HFFc6 (cell line): ENCODE measurements around the gene NOTO. TPM values are rescaled to one million over a fixed set of nuclear protein-coding genes. Genes with fewer than 3 reads are reported as not detected.
A peak's percentile ranks its signal among the peaks of the same experiment; 100 is the strongest.

Source experiments
- DNase-seq: peaks from one replicate; pipeline ENCODE4 v3.0.0-alpha.2; 2018
- H3K27ac Mint-ChIP-seq: 2 replicates; pipeline ENCODE4 v1.8.0; 2020; ENCODE audit warnings: mild to moderate bottlenecking, mixed read lengths
- H3K27me3 Mint-ChIP-seq: 2 replicates; pipeline ENCODE4 v1.8.0; 2021; ENCODE audit warnings: mild to moderate bottlenecking, moderate library complexity, mixed read lengths; ENCODE audit not compliant: insufficient read depth
- H3K36me3 Mint-ChIP-seq: 2 replicates; pipeline ENCODE4 v1.8.0; 2021; ENCODE audit warnings: low read depth, mixed read lengths
- H3K4me1 Mint-ChIP-seq: 2 replicates; pipeline ENCODE4 v1.8.0; 2020; ENCODE audit warnings: low read depth, mixed read lengths
- H3K4me3 Mint-ChIP-seq: 2 replicates; pipeline ENCODE4 v1.8.0; 2020; ENCODE audit warnings: mild to moderate bottlenecking, moderate library complexity, mixed read lengths
- H3K9me3 Mint-ChIP-seq: 2 replicates; pipeline ENCODE4 v1.8.0; 2020; ENCODE audit warnings: mild to moderate bottlenecking, mixed read lengths
- total RNA-seq, 6 experiments: library from RNA; stranded (reverse); fragmentation: NEBNext Ultra II Directional; extraction: Animal tissue kit (Norgen Biotek cat#: 25700); gene quantifications; 2 replicates in 1 of 6; 3 replicates in 5 of 6; pipeline ENCODE4 v1.2.3, GENCODE V29; 2021
- TF ChIP-seq, protein P1 (sequence below): fragments of 200-600 bp; sonication (generic); IDR thresholded peaks from 2 replicates; pipeline ENCODE4 v1.5.0; 2021; ENCODE audit warnings: antibody characterized with exemption, mild to moderate bottlenecking

NOTO gene
- total RNA-seq, 6 experiments from 2014 or later: not detected

DNA sequence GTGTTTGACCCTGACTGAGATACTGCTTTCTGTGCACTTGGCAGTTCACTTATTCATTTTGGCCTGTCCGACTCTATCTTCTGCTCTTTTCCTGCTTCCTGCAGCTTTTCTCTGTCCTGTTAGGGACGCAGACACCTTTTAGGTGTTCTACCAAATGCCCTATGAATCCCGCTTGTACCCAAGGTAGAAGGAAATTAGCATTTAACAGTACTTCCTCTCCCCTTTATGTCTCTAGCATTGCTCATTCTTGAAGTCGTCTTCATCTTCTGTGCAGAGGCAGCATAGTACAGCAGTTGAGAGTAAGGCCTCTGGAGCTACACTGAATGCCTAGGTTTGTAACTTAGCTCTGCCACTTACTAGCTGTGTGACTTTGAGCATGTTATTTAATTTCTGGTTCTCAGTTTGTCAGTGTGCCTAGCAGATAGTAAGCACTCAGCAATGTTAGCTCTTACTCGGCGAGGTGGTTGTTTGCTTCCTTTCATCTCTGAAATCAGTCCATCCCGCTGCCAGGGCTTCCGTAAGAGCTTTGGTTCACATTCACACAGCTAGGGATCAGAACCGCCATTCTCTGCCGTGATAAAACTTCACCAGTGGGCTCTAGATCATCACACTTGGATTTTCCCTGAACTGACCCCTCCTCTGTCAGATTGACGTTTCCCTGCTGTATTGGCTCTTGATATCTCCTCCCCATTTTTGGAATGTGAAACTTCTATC, 33.1 kb downstream of the NOTO start:
- DNase-seq: no peak
- Mint-ChIP-seq H3K36me3 (peaks cover 14% of the 10 kb centered on the region), H3K27me3 (peaks cover 2% of the 10 kb centered on the region; the same call in 1 of the 2 replicates), H3K4me3 (peak overlapping the region; percentile 100), H3K27ac (peak overlapping the region; percentile 96), H3K9me3 (no peaks in the 10 kb centered on the region), H3K4me1 (peaks cover 52% of the 10 kb centered on the region)
- TF ChIP-seq, protein P1, sequence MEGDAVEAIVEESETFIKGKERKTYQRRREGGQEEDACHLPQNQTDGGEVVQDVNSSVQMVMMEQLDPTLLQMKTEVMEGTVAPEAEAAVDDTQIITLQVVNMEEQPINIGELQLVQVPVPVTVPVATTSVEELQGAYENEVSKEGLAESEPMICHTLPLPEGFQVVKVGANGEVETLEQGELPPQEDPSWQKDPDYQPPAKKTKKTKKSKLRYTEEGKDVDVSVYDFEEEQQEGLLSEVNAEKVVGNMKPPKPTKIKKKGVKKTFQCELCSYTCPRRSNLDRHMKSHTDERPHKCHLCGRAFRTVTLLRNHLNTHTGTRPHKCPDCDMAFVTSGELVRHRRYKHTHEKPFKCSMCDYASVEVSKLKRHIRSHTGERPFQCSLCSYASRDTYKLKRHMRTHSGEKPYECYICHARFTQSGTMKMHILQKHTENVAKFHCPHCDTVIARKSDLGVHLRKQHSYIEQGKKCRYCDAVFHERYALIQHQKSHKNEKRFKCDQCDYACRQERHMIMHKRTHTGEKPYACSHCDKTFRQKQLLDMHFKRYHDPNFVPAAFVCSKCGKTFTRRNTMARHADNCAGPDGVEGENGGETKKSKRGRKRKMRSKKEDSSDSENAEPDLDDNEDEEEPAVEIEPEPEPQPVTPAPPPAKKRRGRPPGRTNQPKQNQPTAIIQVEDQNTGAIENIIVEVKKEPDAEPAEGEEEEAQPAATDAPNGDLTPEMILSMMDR: no peak

DNA sequence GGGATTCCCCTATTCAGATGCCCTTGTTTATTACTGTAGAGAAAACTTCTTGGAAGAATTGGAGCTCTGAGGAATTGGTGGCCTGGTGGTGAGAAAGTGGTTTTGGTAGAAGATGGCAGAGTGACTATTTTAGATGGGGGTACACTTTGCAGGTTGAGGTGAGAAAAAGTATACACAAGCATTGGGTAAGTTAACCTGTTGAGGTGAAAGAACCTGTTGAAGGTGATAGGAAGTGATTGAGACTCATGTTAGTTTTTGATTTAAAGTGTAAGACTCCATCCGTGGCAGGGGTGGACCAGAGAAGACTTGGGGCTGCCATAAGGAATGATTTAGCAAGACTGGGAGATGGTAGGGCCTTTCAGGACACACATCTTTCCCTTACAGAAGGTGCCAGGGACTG, 34.8 kb downstream of the NOTO start:
- Mint-ChIP-seq H3K36me3 (peaks cover 14% of the 10 kb centered on the region), H3K27me3 (peaks cover 1% of the 10 kb centered on the region; the same call in 1 of the 2 replicates), H3K9me3 (no peaks in the 10 kb centered on the region), H3K4me3 (no peak overlapping the region), H3K4me1 (peaks cover 51% of the 10 kb centered on the region), H3K27ac (peak overlapping the region; percentile 2; the same call in 1 of the 2 replicates)
- no peak for DNase-seq
- TF ChIP-seq, protein P1: no peak

DNA sequence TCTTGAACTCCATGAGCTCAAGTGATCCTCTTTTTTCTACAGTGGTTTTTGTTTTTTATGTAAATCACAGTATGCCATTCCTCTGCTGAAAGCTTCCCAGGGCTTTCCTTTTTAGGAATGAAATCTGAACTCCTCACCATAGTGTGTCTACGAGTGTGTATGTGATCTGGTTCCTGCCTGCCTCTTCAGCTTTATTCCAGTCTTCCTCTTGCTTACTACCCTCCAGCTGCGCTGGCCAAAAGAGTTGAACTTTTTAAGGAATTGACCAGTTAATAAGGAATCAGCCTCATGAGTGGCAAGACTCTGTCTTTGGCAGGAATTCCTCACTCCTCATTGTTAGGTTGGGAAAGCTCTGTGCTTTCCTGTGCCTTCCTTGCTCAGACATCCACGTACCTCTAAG, 35.8 kb downstream of the NOTO start:
- Mint-ChIP-seq H3K4me3 (no peak overlapping the region), H3K36me3 (peaks cover 20% of the 10 kb centered on the region), H3K27ac (peak overlapping the region; percentile 71), H3K9me3 (no peaks in the 10 kb centered on the region), H3K4me1 (peaks cover 52% of the 10 kb centered on the region), H3K27me3 (peaks cover 1% of the 10 kb centered on the region; the same call in 1 of the 2 replicates)
- DNase-seq: no peak
- TF ChIP-seq, protein P1: no peak

DNA sequence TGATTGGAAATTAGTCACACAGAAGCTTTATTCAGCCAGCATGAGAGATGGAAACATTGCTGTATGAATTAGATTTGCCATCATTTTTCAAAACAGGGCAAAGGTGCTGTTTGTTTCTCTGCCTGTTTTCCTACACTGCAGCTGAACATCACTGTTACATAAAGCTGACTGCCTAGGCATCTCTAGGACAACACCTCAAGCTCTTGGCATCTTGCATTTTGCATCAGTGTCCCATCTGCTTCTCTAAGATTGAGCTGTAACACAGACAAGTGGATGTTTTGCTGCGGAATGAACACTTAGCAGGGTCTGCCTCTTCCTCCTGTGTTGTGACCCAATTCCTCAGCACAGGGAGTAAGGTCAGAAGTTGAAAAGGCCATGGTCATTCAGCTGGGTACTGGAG, 36.6 kb downstream of the NOTO start:
- TF ChIP-seq, protein P1: no peak
- Mint-ChIP-seq H3K27me3 (no peaks in the 10 kb centered on the region), H3K4me3 (no peak overlapping the region), H3K27ac (no peak overlapping the region), H3K4me1 (peaks cover 59% of the 10 kb centered on the region), H3K9me3 (no peaks in the 10 kb centered on the region), H3K36me3 (peaks cover 21% of the 10 kb centered on the region)
- no peak for DNase-seq

DNA sequence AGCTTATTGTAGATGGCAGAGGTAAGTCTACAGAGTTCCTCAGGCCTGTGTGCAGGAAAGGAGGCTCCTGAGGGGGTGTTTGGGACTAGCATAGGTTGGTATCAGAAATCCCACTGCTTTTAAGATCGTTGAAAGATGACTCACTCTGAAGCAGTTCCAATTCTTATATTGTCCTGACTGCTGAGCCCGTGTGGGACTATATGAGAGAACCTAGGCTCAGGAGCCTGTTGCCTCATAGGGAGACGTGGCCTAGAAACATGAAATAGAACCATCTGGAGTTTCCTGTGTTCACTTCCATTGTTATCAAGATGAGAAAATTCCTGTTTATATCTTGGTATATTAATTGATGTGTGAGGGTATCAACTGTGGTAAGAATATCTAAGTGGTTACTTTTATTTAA, 37.4 kb downstream of the NOTO start:
- Mint-ChIP-seq H3K27ac (peak overlapping the region; percentile 8; the same call in 1 of the 2 replicates), H3K9me3 (no peaks in the 10 kb centered on the region), H3K4me1 (peaks cover 66% of the 10 kb centered on the region), H3K4me3 (no peak overlapping the region), H3K27me3 (no peaks in the 10 kb centered on the region), H3K36me3 (peaks cover 21% of the 10 kb centered on the region)
- peak; percentile 30 for DNase-seq
- TF ChIP-seq, protein P1: no peak
